IPS DF 4.7 (cell line): ENCODE data around the gene B3GNT9.

Source experiments
- DNase-seq: peaks from one replicate; pipeline ENCODE4 v3.0.0-alpha.2; 2013; ENCODE audit warnings: low spot score; ENCODE audit errors: extremely low read depth

The B3GNT9 gene

DNA sequence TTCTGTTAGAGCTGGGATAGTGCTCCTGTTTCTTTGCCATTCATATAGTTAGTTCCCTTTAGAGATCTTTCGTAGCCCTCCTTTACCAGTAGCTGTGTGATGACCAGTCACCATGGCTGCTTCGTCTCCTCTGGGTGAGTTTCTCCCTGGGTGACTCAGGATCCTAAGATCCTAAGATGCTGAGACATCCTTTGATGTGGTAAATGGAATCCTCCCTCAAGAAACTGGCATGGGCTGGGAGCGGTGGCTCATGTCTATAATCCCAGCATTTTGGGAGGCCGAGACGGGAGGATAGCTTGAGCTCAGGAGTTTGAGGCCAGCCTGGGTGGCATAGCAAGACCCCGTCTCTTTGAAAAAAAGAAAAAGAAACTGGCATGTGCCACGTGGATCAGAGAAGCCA is 35.2 kb downstream of the B3GNT9 start:
- DNase-seq, result no peak

DNA sequence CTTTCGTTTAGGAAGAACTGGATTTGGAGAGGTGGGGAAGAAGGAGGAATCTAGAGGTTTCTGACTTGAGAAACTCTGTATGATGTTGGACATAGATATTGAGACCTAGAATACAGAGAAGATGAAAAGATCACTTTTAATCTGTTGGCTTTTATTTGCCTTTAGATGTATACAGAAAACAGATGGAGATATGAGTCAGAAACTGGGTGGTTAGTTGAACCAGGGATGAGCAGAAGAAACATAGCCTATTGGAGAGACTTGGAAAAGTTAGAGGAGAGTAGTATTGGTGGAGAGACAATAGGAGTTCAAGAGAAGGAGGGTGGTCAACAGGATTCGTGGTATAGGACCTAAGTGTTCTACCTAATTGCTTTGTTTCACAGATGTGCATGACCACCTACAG is 36.0 kb downstream of the B3GNT9 start:
- DNase-seq, result no peak

DNA sequence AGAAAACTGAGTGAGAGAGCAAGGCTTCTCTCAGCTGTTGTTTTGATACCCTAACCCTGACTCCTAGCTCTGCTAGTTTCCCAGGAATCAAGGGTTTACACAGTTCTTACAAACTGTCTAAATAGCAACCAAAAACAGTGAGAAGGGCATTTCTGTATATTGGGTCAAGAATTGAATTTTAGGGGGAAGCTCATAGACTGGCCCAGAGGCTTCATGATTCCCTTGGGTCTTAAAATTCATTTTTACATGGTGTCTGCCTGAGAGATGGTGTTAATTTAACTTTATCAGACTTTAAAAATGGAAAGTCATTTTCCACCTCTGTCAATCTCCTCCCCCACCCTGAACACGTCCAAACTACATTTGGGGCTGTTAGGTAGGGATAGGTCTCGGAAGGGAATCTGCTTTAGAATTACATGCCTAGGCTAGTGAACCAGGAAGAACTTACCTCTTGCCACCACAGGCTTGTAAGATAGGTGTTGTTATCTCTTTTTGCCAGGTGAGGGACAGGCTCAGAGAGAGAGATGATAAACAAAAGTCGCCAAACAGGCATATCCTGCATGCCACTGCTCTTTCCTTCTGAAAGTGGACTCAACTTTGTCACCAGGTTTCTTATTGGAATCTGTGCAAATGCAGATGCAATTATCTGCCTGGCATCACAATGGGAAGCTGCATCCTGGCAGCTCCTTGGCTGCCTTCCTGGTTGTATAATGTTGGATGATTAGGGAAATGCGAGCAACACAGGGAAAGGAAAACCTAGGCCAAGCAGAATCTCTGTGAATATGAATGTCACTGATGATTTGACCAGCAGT is 38.0 kb downstream of the B3GNT9 start:
- DNase-seq, result no peak

DNA sequence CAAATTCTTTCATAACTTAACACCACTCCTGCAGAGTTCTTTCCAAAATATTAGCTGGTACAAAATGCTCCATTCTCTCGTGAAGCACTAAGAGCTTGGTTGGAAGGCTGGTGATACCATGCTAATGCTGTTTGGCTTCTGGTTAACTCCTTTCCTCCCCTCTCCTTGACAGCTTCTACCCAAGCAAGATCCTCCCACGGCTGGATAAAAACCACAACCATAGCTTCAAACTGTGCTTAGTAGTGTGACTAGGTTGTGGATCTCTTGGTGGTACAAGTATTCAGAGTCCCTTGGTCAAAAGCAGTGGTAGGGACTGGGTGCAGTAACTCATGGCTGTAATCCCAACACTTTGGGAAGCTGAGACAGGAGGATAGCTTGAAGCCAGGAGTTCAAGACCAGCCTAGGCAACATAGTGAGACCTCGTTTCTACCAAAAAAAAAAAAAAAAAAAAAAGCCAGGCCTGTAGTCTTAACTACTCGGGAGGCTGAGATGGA is 38.8 kb downstream of the B3GNT9 start:
- no peak for DNase-seq

DNA sequence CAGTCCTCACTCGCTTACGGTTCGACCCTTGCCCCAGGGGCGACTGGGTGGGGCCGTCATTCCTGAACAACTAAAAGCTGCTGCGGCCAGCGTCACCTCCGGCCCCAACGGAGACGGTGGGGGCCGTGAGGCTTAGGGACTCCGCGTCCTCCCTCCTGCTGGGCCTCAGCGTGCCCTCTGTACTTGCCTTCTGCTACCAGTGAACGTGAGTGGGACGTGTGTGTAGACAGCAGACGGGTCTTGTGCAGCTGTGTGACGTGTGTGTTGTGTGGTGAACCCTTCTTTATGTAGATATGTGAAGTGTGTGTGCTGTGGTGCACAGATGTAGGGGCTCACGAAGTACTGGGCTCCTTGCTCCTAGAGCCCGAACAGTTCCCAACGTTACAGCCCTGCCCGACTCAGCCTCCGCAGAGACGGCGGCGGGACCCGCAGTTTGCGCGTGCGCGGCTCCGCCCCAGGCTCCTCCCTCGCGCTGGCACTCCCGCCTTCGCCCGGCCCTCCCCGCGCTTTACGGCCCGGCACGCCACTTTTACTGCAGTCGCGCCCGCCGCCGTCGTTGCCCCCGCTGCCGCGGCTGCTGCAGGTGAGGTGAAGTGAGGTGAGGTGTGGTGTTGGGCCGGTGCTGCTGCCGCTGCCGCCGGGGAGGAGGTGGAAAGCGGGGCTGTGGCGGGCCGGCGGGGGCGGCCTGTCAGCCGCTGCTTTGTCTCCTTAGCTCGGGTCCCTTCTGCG is 41.2 kb downstream of the B3GNT9 start, which contains the start of gene PHAF1:
Gene PHAF1, plus strand, starts transcription at position 535 of the 729 bp plus-strand sequence. CDS start 235 bp downstream, outside the sequence.
- DNase-seq, result no peak

DNA sequence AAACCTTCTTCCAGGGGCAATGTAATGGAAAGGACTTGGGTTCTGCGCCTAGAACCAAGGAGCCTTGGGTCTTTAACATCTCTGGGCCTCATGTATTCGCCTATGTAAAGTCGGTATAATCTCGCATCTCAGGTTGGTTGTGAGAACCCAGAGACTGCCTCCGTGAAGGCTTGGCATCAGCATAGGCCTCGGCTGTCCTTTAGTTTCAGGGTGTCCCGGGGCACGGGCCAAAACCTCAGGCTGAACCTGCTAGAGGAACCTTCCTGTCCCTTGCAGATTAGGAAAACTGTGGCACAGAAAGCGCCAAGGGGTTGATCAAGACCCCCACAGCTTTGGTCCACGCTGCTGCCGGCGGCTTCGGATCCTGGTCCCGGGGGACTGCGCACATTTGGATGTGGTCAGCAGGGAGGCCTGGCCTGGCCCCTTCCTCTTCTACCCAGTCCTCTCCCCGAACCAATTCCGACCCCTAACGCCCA is 41.8 kb downstream of the B3GNT9 start:
- DNase-seq, result no peak

DNA sequence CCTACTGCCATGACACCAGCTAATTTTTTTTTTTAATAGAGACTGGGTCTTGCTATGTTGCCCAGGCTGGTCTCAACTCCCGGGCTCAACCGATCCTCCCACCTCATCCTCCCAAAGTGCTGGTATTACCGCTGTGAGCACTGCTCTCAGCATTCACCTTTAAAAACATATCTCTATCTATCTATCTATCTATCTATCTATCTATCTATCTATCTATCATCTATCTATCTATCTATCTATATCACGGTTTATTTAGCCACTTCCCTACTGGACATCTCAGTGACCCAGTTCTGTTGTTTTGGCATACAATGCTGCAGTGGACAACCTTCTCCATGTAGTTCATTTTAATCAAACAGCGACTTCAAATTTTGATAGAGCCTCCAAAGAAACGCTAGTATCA is 42.3 kb downstream of the B3GNT9 start:
- no peak for DNase-seq

DNA sequence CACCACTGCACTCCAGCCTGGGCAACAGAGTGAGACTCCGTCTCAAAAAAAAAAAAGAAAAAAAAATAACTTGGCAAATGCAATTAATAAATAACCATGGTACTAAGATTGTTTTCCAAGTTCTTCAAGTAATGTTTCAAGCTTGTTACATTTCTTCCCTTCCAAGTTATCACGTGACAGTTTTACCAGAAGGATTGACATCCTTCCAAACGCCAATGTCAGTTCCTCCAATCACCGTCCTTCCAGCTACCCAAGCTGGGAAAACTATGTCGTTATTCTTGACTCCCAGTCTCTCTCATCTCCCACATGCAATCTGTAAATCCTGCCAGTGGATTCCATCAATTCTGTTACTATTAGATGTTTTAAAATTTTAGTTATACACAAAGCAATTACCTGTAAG is 44.9 kb downstream of the B3GNT9 start:
- no peak for DNase-seq

DNA sequence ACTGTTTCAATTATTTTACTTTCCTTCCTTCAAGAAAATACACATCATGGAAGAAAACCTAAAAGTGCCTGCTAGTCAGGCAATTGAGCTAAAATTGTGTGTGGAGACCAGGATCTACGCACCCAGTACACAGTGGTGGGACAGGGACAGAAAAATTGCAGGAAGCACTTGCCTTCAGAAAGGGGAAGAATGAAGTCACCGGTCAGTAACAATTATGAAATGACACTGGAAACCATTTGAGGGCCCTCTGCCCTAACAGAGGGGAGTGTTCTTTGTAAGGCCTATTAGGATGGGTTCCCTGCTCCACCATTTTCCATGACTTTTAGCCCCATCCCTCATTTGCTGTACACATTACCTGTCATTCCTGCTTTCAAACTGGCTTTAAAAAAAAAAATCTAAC is 45.6 kb downstream of the B3GNT9 start:
- DNase-seq, result no peak

DNA sequence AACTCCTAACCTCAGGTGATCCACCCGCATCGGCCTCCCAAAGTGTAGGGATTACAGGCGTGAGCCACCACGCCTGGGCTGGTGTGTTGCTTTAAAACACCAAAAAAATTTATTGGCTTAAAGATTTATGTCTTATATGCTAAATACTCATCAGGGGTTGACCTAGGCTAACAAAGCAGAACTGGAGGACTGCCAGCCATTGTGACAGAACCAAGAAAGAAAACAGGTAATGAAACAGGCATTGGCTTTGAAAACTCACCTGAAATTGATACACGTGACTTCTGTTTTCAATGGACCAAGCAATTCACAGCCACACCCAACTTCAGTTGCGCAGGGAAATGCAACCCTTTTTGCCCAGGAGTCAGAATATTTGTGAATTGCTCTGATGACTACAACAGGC is 46.0 kb downstream of the B3GNT9 start:
- no peak for DNase-seq

DNA sequence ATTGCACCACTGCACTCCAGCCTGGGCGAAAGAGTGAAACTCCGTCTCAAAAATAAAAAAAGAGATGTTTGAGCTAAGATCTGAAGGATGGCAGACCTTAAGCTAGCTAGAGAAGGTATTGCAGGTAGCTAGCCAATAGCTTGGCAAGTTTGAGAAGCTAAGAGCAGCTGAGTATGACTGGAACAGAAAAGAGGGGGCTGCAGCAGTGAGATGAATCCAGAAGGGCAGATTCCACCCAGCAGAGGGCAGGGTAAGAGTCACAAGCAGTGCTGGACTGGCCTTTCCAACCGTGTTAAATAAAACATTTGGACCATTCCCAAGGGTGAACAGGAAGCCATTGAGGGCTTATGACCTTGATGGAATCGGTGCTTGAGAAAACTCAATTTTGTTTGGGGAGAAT is 46.7 kb downstream of the B3GNT9 start:
- DNase-seq, result no peak

DNA sequence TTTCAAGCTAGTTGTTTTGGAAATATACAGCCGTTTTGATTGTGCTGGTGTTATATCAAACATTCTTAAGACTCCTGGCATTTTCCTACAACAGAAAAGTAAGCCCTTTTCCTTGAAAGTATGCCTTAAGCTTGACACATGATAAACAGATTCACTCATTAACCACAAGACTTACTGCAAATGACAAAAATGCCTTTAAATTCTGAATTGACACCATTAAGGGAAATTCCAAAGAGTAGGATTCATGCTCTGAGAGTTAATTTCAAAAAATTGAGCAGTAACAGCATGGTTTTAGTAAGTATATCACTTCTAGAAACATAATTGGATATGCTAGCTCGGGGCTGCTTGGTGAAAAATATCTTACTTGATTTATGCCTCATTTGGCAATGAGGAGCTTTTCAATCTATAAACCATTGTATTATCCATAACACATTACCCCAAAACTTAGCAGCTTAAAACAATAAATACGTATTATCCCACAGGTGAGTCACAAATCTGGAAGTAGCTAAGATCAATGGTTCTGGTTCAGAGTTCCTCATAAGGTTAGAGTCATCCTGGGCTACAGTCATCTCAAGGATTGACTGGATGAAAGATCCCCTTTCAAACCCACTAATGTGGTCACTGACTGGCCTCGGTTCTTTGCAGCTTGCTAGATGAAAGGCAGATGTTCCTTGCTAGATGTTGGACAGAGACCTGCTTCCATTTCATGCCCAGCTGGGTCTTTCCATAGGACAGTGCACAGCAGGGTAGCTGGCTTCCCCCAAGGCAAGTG is 49.3 kb downstream of the B3GNT9 start:
- no peak for DNase-seq

DNA sequence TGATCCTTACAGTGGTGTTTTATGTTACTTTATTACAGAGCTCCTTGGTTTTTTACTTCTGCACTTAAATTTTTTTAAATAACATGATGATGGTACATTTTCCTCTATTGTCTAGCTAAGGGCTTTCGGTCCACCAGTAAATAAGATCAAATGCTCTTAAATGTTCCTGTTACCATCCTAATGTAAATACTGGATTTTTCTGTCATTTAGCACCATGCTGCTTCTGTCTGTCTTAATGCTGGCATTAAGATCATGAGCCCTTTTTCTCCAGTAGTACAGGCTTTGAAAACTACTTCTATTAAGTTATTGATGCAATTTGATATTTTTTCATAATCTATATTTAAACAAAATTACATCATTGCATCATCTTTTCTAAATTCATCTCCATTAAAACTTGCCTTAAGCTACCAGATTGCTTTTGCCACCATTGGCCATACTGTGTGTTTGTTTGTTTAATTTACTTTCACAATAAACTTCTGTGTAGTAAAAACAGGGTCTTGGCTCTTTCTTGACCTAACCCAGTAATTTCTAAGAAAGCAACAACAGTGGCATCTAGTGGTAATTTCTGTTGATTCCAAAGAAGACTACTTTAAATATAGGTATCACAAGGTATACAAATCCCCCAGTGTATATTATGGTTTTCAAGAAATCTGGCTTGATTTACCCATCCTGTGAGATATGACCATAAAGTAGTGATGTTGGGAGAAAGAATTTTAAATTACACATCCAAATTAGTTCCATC is 50.1 kb downstream of the B3GNT9 start:
- DNase-seq, result no peak

DNA sequence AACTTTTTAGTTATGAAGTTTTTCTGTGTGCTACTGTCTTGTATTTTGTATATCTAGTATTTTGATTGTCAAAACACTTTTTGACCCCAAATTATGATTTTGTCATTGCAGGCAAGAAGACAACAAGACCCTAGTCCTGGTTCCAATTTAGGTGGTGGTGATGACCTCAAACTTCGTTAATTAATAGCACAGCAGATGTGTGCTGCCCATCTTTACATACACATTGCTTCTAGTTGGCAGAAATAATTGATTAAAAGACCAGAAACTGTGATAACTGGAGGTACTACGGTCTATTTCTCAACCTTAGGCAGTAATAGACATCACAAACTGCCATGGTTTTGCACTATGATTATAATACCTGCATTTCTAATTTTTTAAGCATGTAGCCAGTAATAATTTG is 52.2 kb downstream of the B3GNT9 start:
- DNase-seq, result no peak
